K562 (cell line): ENCODE results near the gene TMEM135. TPM values are rescaled to one million over a fixed set of nuclear protein-coding genes. Genes with fewer than 3 reads are reported as not detected.

Source experiments
- ATF1 ChIP-seq, 2 experiments: fragments of 450-650 bp in 1 of 2; IDR thresholded peaks; 2 replicates each; pipeline ENCODE4 v1.6.1; 2016; ENCODE audit warnings: missing compliant biosample characterization in 1 of 2, missing genetic modification characterization in 1 of 2
- CBX1 ChIP-seq: sonication (generic); IDR thresholded peaks from 2 replicates; pipeline ENCODE4 v1.6.1; 2016; ENCODE audit warnings: antibody characterized with exemption, low read depth, mild to moderate bottlenecking
- CHD7 ChIP-seq: fragments of 200-600 bp; sonication (generic); IDR thresholded peaks from one replicate; pipeline ENCODE4 v1.6.1; 2012; ENCODE audit warnings: mild to moderate bottlenecking, low read depth, low read length, inconsistent platforms
- EGR1 ChIP-seq: fragments of 450-650 bp; conservative IDR thresholded peaks from 2 replicates; pipeline ENCODE4 v1.6.1; 2017; ENCODE audit warnings: mild to moderate bottlenecking
- FOXP1 ChIP-seq: sonication (generic); formaldehyde crosslinking; IDR thresholded peaks from 2 replicates; pipeline ENCODE4 v1.8.0; 2022; ENCODE audit warnings: mild to moderate bottlenecking, missing genetic modification reagents
- JUNB ChIP-seq: fragments of 450-650 bp; formaldehyde crosslinking; conservative IDR thresholded peaks from 2 replicates; pipeline ENCODE4 v1.4.0; 2020; ENCODE audit warnings: mild to moderate bottlenecking
- NELFE ChIP-seq: IDR thresholded peaks from 2 replicates; pipeline ENCODE4 v1.6.1; 2011; ENCODE audit warnings: mild to moderate bottlenecking; ENCODE audit not compliant: insufficient read depth, insufficient read length
- POLR2AphosphoS2 ChIP-seq: IDR thresholded peaks from 2 replicates; pipeline ENCODE4 v1.6.1; 2012; ENCODE audit warnings: low read length, improper control_type of control experiment
- SP1 ChIP-seq: sonication (generic); formaldehyde crosslinking; IDR thresholded peaks from 2 replicates; pipeline ENCODE4 v1.8.1; 2022; ENCODE audit warnings: mild to moderate bottlenecking, missing genetic modification reagents
- ZC3H4 ChIP-seq: sonication (generic); formaldehyde crosslinking; IDR thresholded peaks from 2 replicates; pipeline ENCODE4 v1.9.0; 2021; ENCODE audit warnings: missing genetic modification reagents, borderline replicate concordance
- ZFP1 ChIP-seq: fragments of 450-650 bp; formaldehyde crosslinking; IDR thresholded peaks from 2 replicates; pipeline ENCODE4 v1.4.0; 2020; ENCODE audit warnings: mild to moderate bottlenecking, mixed read lengths
- ZNF174 ChIP-seq: fragments of 250-450 bp; sonication (Bioruptor Pico); IDR thresholded peaks from 2 replicates; pipeline ENCODE4 v1.4.0; 2020; ENCODE audit warnings: mild to moderate bottlenecking
- ZNF41 ChIP-seq: fragments of 250-450 bp; sonication (Bioruptor Pico); conservative IDR thresholded peaks from 2 replicates; pipeline ENCODE4 v1.4.0; 2020; ENCODE audit warnings: mild to moderate bottlenecking
- ZNF644 ChIP-seq: fragments of 200-800 bp; sonication (Bioruptor generic); IDR thresholded peaks from 2 replicates; pipeline ENCODE4 v1.6.1; 2016; ENCODE audit warnings: low read depth, missing genetic modification characterization, missing compliant biosample characterization
- ZZZ3 ChIP-seq: fragments of 450-650 bp; IDR thresholded peaks from 2 replicates; pipeline ENCODE4 v1.6.1; 2016; ENCODE audit warnings: antibody characterized with exemption, mild to moderate bottlenecking, moderate library complexity
- polyA plus RNA-seq, 8 experiments: library from polyadenylated mRNA; depleted of rRNA in 4 of 8; stranded (reverse) in 5 of 8; unstranded in 3 of 8; fragments of >200 nt; fragmentation: Nextera tagmentation in 2 of 8; fragmentation: Illumina TruSeq in 1 of 8; extraction: Ambion mirVana in 2 of 8; extraction: Trizol in 1 of 8; gene quantifications; 2 replicates each; pipeline versions ENCODE4 v1.2.1 to v1.2.3, GENCODE V29; 2011 to 2014; ENCODE audit warnings: inconsistent platforms in 1 of 8, missing spikeins in 1 of 8
- total RNA-seq, 7 experiments: library from RNA; depleted of rRNA in 6 of 7; stranded (reverse); fragments of >200 nt in 6 of 7; fragmentation: Illumina TruSeq in 2 of 7; extraction: Trizol in 2 of 7; gene quantifications; 2 replicates each; pipeline versions ENCODE4 v1.2.1 to v1.2.3, GENCODE V29; 2011 to 2021; ENCODE audit warnings: low replicate concordance in 1 of 7
- TF ChIP-seq, protein P1 (sequence below), 2 experiments: IDR thresholded peaks; 2 replicates each; pipeline ENCODE4 v1.6.1; 2011; ENCODE audit warnings: borderline replicate concordance in 1 of 2, control low read depth in 1 of 2, low read depth in 1 of 2, low read length in 1 of 2, mild to moderate bottlenecking in 1 of 2, mixed read lengths in 1 of 2, moderate library complexity in 1 of 2; ENCODE audit not compliant: insufficient read depth in 1 of 2, insufficient read length in 1 of 2, poor library complexity in 1 of 2, severe bottlenecking in 1 of 2; ENCODE audit errors: extremely low read depth in 1 of 2

The TMEM135 gene
- total and polyA plus RNA-seq, 9 of the 15 experiments (the other 6 are each of a cell fraction or from before 2014, with no cell fraction given), result 17.3 to 53.6 (median 24.9) TPM

DNA sequence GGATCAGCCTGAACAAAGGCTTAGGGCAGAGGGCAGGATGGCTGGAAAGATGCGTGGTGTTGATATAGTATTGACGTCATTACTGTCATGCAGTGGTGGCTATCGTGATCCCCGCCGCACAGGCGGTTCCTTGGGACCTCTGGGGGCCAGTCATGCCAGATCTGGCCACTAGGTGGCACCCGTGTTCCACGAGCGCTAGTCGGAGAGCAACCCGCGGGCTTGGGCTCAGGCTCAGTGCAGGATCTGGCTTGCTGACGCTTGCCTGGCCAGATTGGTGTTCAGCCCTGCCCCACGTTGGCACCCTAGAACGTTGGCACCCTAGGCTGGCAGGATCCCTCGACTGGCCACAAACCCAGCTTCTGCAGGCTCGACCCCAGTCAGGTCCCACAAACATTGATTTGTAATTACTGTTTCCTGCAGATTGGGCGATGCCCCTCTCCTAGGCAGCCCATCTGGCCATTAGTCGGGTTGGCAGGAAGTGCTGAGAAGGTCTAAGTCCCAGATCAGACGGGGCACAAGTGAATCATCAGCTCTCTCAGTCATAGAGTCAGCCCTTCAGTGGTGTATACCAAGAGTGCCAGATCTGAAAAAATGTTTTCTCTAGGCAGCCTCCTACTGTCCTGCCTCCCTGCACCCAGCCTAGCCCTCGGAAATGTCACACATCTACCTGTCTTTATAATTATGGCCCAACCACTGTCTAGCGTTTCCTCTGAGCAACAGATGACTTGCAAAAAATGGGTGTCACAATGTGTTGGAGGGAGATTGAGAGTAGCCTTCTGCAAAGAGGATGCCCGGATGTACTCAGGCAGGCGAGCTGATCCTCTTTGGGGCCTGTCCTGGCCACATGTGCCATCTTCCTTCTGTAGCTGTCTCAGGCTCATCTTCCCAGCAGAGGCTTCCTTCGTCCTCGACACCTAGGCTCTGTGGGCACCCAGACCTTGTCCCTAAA is 315.3 kb downstream of the TMEM135 start (continued):
- TF ChIP-seq CHD7, result no peak
- TF ChIP-seq FOXP1 (CRISPR knock-in tag), result no peak
- no peak for TF ChIP-seq EGR1
- no peak for TF ChIP-seq ZFP1 (CRISPR knock-in tag)
- TF ChIP-seq CBX1, result no peak
- no peak for TF ChIP-seq ZC3H4 (CRISPR knock-in tag)
- TF ChIP-seq ATF1 (CRISPR knock-in tag; IDR thresholded peaks at IDR 0.05), result no peak
- peak; percentile 84 for TF ChIP-seq ATF1 (tag; IDR thresholded peaks at IDR 0.05)
- no peak for TF ChIP-seq JUNB (CRISPR knock-in tag)
- TF ChIP-seq NELFE, result no peak
- no peak for TF ChIP-seq ZNF41 (CRISPR knock-in tag)
- TF ChIP-seq, protein P1, sequence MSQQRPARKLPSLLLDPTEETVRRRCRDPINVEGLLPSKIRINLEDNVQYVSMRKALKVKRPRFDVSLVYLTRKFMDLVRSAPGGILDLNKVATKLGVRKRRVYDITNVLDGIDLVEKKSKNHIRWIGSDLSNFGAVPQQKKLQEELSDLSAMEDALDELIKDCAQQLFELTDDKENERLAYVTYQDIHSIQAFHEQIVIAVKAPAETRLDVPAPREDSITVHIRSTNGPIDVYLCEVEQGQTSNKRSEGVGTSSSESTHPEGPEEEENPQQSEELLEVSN (IDR thresholded peaks at IDR 0.05; ENCODE audit: borderline replicate concordance in 1 of 2, extremely low read depth in 1 of 2, insufficient read depth in 1 of 2, insufficient read length in 1 of 2, low read depth in 1 of 2, low read length in 1 of 2, poor library complexity in 1 of 2, severe bottlenecking in 1 of 2), result no peak
- no peak for TF ChIP-seq POLR2AphosphoS2
- TF ChIP-seq SP1 (CRISPR knock-in tag), result no peak
- no peak for TF ChIP-seq ZNF174
- no peak for TF ChIP-seq ZNF644 (tag)
- TF ChIP-seq ZZZ3, result no peak
